T follicular helper cell (primary cell): Measurements from ENCODE around the gene PHF21A.

Source experiments
- DNase-seq: peaks from one replicate; pipeline ENCODE4 v3.0.0-alpha.2; 2020; ENCODE audit warnings: low read depth

PHF21A gene

GRCh38 chr11:45934580-45935318, 186.5 kb downstream of the PHF21A start:
- no peak for DNase-seq

GRCh38 chr11:45933846-45934579, 187.2 kb downstream of the PHF21A start:
- no peak for DNase-seq

GRCh38 chr11:45933131-45933831, 188.0 kb downstream of the PHF21A start:
- no peak for DNase-seq

GRCh38 chr11:45932217-45932616, 189.0 kb downstream of the PHF21A start:
- no peak for DNase-seq

GRCh38 chr11:45931739-45932138, 189.5 kb downstream of the PHF21A start:
- DNase-seq, result no peak

- DNase-seq, result no peak
Measured at GRCh38 chr11:45930951-45931570, 190.2 kb downstream of the PHF21A start.

- no peak for DNase-seq
Measured at GRCh38 chr11:45930031-45930794, 191.0 kb downstream of the PHF21A start.

- no peak for DNase-seq
Measured at GRCh38 chr11:45929486-45930030, 191.7 kb downstream of the PHF21A start.

GRCh38 chr11:45928535-45929215, 192.6 kb downstream of the PHF21A start:
- no peak for DNase-seq

- no peak for DNase-seq
Measured at GRCh38 chr11:45927684-45928413, 193.4 kb downstream of the PHF21A start.

- no peak for DNase-seq
Measured at GRCh38 chr11:45927332-45927683, 193.9 kb downstream of the PHF21A start.

GRCh38 chr11:45926536-45927331, 194.5 kb downstream of the PHF21A start:
- no peak for DNase-seq

GRCh38 chr11:45926001-45926401, 195.3 kb downstream of the PHF21A start:
- no peak for DNase-seq

- no peak for DNase-seq
Measured at GRCh38 chr11:45925550-45925949, 195.7 kb downstream of the PHF21A start.

- DNase-seq, result no peak
Measured at GRCh38 chr11:45924927-45925326, 196.3 kb downstream of the PHF21A start.

GRCh38 chr11:45924036-45924915, 197.0 kb downstream of the PHF21A start:
- no peak for DNase-seq

GRCh38 chr11:45922425-45923082, 198.7 kb downstream of the PHF21A start, which contains the start of gene LARGE2:
LARGE2 (plus strand) TSS chr11:45922656; CDS start chr11:45922883, 227 bp downstream.
- DNase-seq, result no peak
